MCF 10A (cell line): ENCODE data around the gene NUCB1. TPM values are rescaled to one million over a fixed set of nuclear protein-coding genes. Genes with fewer than 3 reads are reported as not detected.
A peak's percentile ranks its signal among the peaks of the same experiment; 100 is the strongest.

Experiments used
- BruUV-seq: library from RNA; stranded (reverse); fragments of 400-500 nt; replicated peaks from 2 replicates; lab custom pipeline; 2021; lab: Mats Ljungman, UMichigan
- CTCF ChIA-PET: fragments of 300-600 bp; sonication (Branson Sonifier 250); formaldehyde crosslinking; extraction: SDS; loops from one replicate; lab custom pipeline; 2021; ENCODE audit warnings: antibody characterized with exemption, inconsistent platforms; lab: Yijun Ruan, JAX
- POLR2A ChIA-PET: fragments of 300-600, 350-650 bp; sonication (Branson Sonifier 250); formaldehyde crosslinking; extraction: SDS; loops from one replicate; lab custom pipeline; 2020; ENCODE audit warnings: antibody characterized with exemption, inconsistent platforms; lab: Yijun Ruan, JAX
- DNase-seq: peaks from one replicate; pipeline ENCODE4 v3.0.0-alpha.2; 2018; ENCODE audit not compliant: unreplicated experiment
- H3K27ac Mint-ChIP-seq: one replicate; pipeline ENCODE4 v1.8.0; 2022; ENCODE audit warnings: mild to moderate bottlenecking, low read depth, mixed read lengths; ENCODE audit not compliant: unreplicated experiment
- H3K27me3 Mint-ChIP-seq: one replicate; pipeline ENCODE4 v1.8.0; 2022; ENCODE audit warnings: mixed read lengths; ENCODE audit not compliant: insufficient read depth, unreplicated experiment
- H3K36me3 Mint-ChIP-seq: one replicate; pipeline ENCODE4 v1.8.0; 2022; ENCODE audit warnings: mild to moderate bottlenecking, moderate library complexity, mixed read lengths; ENCODE audit not compliant: insufficient read depth, unreplicated experiment
- H3K4me1 Mint-ChIP-seq: one replicate; pipeline ENCODE4 v1.8.0; 2022; ENCODE audit warnings: mixed read lengths; ENCODE audit not compliant: insufficient read depth, unreplicated experiment
- H3K4me3 Mint-ChIP-seq: one replicate; pipeline ENCODE4 v1.8.0; 2022; ENCODE audit warnings: mild to moderate bottlenecking, moderate library complexity, mixed read lengths; ENCODE audit not compliant: unreplicated experiment
- H3K9me3 Mint-ChIP-seq: one replicate; pipeline ENCODE4 v1.8.0; 2022; ENCODE audit warnings: mixed read lengths; ENCODE audit not compliant: unreplicated experiment
- intact Hi-C: fragments of 100-400 bp; cut with micrococcal nuclease; formaldehyde crosslinking; loops from 2 replicates; pipeline ENCODE4 v1.14.1; 2022
- total RNA-seq: library from RNA; stranded (reverse); gene quantifications from 2 replicates; pipeline ENCODE4 v1.2.3, GENCODE V29; 2022
- TF ChIP-seq, protein P1 (sequence below): fragments of 200-600 bp; IDR thresholded peaks from one replicate; pipeline ENCODE4 v1.8.0; 2022; ENCODE audit warnings: antibody characterized with exemption, mild to moderate bottlenecking; ENCODE audit not compliant: unreplicated experiment

The NUCB1 gene
- total RNA-seq, 1 experiment from 2014 or later = 61.4 TPM

DNA sequence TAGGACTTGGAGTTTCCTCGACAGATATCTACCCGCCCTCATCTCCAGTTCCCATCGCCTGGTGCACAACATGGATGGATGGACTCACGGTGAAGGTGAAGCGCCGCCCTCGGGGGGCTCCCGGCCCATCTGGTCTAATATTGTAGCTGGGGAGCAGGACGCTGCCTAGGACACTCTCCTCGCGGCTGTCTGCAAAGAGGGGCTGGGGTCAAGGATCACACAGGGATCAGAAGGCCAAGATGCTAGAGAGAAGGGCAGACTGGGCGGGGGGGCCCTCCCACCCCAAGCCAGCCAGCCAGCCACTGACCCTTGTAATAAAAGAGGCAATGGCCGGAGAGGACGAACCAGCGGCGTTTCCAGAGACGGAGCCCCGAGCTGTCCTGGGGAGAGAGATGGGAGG is 38.8 kb upstream of the NUCB1 start:
- CTCF ChIA-PET = interaction anchor here (2.1 kb wide), 1 partner anchor 19 kb away, joined by 8 read pairs; no protein-coding TSS in a partner anchor
- intact Hi-C loops = no loop called here

DNA sequence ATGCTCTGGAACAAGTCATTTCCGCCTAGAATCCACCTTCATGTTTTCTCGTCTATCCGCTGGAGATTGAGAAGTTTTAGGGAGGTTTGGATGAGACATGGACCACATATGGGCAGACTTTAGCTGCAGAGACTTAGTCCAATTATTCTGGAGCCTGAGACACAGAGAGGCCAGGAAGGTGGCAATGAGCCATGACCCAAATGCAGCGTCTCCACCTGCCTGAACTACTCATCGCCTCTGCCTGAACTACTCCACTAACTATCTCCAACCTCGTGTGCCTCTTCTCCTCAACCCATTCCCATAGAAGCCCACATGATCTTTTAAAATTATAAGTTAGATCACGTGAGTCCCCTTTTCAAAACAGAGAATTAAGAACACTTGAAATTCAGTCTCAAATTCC is 37.3 kb upstream of the NUCB1 start:
- intact Hi-C loops = no loop called here
- no TSS peak for BruUV-seq
- POLR2A ChIA-PET = interaction anchor here (0.6 to 1.2 kb wide), 2 partner anchors 9 to 413 kb away, joined by 3 to 4 read pairs; partner anchors contain the start of gene PPP1R15A
- CTCF ChIA-PET = interaction anchor here (2.1 kb wide), 1 partner anchor 21 kb away, joined by 8 read pairs; no protein-coding TSS in a partner anchor
- TF ChIP-seq, protein P1, sequence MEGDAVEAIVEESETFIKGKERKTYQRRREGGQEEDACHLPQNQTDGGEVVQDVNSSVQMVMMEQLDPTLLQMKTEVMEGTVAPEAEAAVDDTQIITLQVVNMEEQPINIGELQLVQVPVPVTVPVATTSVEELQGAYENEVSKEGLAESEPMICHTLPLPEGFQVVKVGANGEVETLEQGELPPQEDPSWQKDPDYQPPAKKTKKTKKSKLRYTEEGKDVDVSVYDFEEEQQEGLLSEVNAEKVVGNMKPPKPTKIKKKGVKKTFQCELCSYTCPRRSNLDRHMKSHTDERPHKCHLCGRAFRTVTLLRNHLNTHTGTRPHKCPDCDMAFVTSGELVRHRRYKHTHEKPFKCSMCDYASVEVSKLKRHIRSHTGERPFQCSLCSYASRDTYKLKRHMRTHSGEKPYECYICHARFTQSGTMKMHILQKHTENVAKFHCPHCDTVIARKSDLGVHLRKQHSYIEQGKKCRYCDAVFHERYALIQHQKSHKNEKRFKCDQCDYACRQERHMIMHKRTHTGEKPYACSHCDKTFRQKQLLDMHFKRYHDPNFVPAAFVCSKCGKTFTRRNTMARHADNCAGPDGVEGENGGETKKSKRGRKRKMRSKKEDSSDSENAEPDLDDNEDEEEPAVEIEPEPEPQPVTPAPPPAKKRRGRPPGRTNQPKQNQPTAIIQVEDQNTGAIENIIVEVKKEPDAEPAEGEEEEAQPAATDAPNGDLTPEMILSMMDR = no peak
- Mint-ChIP-seq H3K36me3 (no peaks in the 10 kb centered on the region), H3K27ac (no peak overlapping the region), H3K4me1 (peaks cover 1% of the 10 kb centered on the region), H3K27me3 (no peaks in the 10 kb centered on the region), H3K4me3 (no peak overlapping the region), H3K9me3 (no peaks in the 10 kb centered on the region)
- no peak for DNase-seq

More for the DNA sequence above, 38.8 kb upstream of the NUCB1 start:
- no peak overlapping the region for H3K4me3 Mint-ChIP-seq
- H3K27ac Mint-ChIP-seq = no peak overlapping the region
- H3K36me3 Mint-ChIP-seq = no peaks in the 10 kb centered on the region
- TF ChIP-seq, protein P1 = no peak
- POLR2A ChIA-PET = interaction anchor here (1.2 kb wide), 1 partner anchor 11 kb away, joined by 4 read pairs; the partner anchor contains the start of gene PPP1R15A
- no peaks in the 10 kb centered on the region for H3K27me3 Mint-ChIP-seq
- DNase-seq = no peak
- no peaks in the 10 kb centered on the region for H3K4me1 Mint-ChIP-seq
- no TSS peak for BruUV-seq
- no peaks in the 10 kb centered on the region for H3K9me3 Mint-ChIP-seq

DNA sequence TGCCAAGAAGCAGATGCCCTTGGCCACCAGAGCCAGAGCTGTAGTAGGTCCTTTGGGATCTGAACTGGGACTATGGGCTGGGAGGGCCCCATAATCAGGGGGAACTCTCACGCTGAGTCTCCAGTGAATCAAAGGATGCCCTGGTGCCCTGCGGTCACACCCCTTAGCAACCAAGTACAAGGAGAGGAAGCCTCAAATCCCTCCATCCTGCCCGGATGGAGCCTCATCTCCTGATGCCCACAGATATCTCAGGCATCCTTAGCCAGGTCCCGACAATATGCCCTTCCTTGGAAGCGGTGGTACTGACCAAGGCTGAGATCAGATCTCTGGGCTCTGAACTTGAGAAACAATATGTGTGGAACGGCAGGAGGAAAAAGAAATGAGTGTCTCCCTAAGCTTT is 33.4 kb upstream of the NUCB1 start:
- intact Hi-C loops = no loop called here
- no peak for DNase-seq
- POLR2A ChIA-PET = interaction anchor here (0.6 to 0.8 kb wide), 2 partner anchors 10 to 24 kb away, joined by 3 read pairs; no protein-coding TSS in a partner anchor
- TF ChIP-seq, protein P1 = no peak
- peak overlapping the region; percentile 47 for H3K27ac Mint-ChIP-seq
- no TSS peak for BruUV-seq
- no peaks in the 10 kb centered on the region for H3K9me3 Mint-ChIP-seq
- CTCF ChIA-PET = interaction anchor here (1.8 kb wide), 1 partner anchor 25 kb away, joined by 5 read pairs; no protein-coding TSS in a partner anchor
- H3K36me3 Mint-ChIP-seq = no peaks in the 10 kb centered on the region
- H3K4me3 Mint-ChIP-seq = peak overlapping the region; percentile 71
- no peaks in the 10 kb centered on the region for H3K27me3 Mint-ChIP-seq
- H3K4me1 Mint-ChIP-seq = peaks cover 9% of the 10 kb centered on the region

DNA sequence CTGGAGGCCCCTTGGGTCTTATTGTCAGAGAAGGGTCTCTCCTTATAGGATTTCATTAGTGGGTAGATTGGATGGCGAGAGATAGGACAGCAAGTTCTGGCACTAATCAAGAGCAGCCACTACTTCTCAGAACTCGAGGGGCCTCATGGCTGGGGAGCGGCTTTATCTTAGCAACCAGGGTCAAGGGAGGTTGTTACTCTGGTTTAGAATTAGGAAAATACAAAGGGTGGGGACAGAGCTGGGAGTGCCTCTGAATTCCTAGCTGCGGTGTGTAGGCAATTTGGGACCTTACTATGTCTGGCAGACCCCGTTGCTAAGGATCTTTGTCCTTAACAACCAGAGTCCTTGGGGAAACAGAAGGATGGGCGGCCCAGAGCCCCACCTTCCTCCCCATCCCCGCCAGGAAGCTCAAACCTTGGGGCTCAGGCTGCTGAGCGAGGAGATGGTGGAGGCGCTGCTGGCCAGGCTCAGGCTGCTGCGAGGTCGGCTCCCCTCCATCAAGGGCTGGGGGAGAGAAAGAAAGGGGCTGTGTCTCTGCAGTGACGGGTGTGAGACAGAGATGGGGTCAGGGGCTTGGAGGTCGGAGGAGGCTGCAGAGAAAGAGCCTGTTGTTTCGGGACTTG is 32.9 kb upstream of the NUCB1 start:
- intact Hi-C loops = no loop called here
- no peak for DNase-seq
- BruUV-seq = no TSS peak
- Mint-ChIP-seq H3K36me3 (peaks cover 4% of the 10 kb centered on the region), H3K4me3 (peak overlapping the region; percentile 71), H3K27ac (peak overlapping the region; percentile 47), H3K27me3 (no peaks in the 10 kb centered on the region), H3K9me3 (no peaks in the 10 kb centered on the region), H3K4me1 (peaks cover 9% of the 10 kb centered on the region)
- POLR2A ChIA-PET = interaction anchor here (0.6 kb wide), 1 partner anchor 10 kb away, joined by 3 read pairs; no protein-coding TSS in a partner anchor
- CTCF ChIA-PET = interaction anchor here (1.8 kb wide), 1 partner anchor 25 kb away, joined by 5 read pairs; no protein-coding TSS in a partner anchor
- TF ChIP-seq, protein P1 = no peak
